BE2C (cell line): Measurements from ENCODE around the gene DUSP16.

ENCODE experiments used
- DNase-seq: peaks from one replicate; pipeline ENCODE4 v3.0.0-alpha.2; 2020
- H3K27me3 ChIP-seq: fragments of 250-450 bp; sonication (Bioruptor Pico); 2 replicates; pipeline ENCODE4 v1.5.1; 2020; ENCODE audit warnings: mild to moderate bottlenecking
- H3K36me3 ChIP-seq: fragments of 250-450 bp; sonication (Bioruptor Pico); 2 replicates; pipeline ENCODE4 v1.5.1; 2020; ENCODE audit warnings: mild to moderate bottlenecking
- H3K4me1 ChIP-seq: fragments of 250-450 bp; sonication (Bioruptor Pico); 2 replicates; pipeline ENCODE4 v1.5.1; 2020
- H3K4me3 ChIP-seq: 2 replicates; pipeline ENCODE4 v1.5.1; 2011; ENCODE audit warnings: low read depth, low read length
- H3K9me3 ChIP-seq: fragments of 250-450 bp; sonication (Bioruptor Pico); 2 replicates; pipeline ENCODE4 v1.5.1; 2020
- CTCF ChIP-seq: IDR thresholded peaks from 2 replicates; pipeline ENCODE4 v1.5.1; 2012; ENCODE audit warnings: mild to moderate bottlenecking, low read depth, low read length

DUSP16 gene

DNA sequence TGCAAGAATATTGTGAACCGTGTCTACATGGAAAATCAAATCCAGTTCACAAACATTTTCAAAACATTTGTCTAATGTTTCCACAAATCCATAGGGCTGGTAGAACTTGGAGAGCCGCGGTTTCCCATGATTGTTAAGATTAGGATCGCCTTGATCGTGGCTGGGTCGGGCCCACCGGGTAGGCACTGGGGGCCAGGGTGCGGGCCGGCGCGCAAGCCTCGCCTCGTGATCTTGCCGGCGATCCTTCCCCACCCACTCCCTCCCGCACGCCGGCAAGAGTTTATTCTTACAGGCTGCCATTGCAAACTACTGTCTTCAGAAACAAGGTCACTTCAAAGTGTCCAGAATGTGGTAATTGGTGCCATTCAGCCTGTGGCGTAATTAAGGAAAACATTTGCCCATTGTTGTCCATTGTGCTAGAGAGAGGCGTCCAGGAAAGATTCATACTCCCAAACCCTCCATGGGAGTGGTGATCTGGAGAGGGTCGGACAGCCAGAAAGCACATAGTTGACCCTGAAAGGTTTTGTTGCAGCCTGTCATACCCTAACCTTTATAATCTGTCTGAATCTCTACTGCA, 110.2 kb downstream of the DUSP16 start:
- peaks cover 3% of the 10 kb centered on the region; the same call in 1 of the 2 replicates for H3K4me1 ChIP-seq

DNA sequence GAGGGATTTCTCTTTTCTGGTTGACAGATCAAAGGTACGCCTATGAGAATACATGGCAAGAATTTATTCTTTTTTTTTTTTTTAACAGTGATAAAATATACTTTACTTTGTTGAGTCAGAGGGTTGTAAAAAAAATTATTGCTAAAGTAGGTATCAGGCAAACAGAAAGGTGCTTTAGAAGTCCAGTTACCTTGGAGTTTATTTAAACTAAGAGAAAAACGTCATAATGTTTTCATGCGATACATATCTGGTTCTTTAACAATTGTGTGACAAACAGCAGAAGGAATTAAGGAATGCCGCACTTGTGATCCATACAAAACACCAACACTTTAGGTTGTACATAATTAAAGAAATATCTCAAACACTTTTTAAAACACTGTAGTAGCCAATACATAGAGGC, 111.6 kb downstream of the DUSP16 start:
- Histone ChIP-seq H3K36me3 (no peaks in the 10 kb centered on the region), H3K4me3 (no peak overlapping the region), H3K4me1 (peaks cover 3% of the 10 kb centered on the region; the same call in 1 of the 2 replicates), H3K9me3 (no peaks in the 10 kb centered on the region), H3K27me3 (no peaks in the 10 kb centered on the region)
- DNase-seq: no peak
- no peak for TF ChIP-seq CTCF

More for the DNA sequence above, 110.2 kb downstream of the DUSP16 start:
- TF ChIP-seq CTCF: no peak
- H3K36me3 ChIP-seq: no peaks in the 10 kb centered on the region
- no peaks in the 10 kb centered on the region for H3K27me3 ChIP-seq
- no peaks in the 10 kb centered on the region for H3K9me3 ChIP-seq
- no peak overlapping the region for H3K4me3 ChIP-seq
- no peak for DNase-seq

DNA sequence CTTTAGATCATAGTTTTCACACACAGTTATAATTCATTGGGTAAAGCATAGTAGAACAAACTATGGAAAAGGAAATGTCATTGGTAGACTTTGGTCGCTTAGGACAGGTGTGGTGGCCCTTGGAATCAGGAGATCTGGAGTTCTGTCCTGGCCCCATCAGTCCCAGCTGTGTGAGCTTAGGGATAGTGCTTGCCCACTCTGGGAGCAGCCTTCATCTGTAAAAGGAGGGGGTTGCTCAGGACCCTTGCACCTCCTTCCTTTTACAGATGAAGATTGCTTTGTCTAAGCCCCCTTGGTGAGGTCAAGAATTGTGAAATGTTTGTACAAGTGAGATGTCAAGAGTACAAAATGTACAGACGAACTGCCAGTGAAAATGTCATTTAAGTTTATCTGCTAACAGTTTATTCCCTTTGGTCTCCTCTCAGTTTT, 112.6 kb downstream of the DUSP16 start:
- TF ChIP-seq CTCF: no peak

GRCh38 chr12:12449533-12450025, 113.1 kb downstream of the DUSP16 start:
- no peak for DNase-seq
- Histone ChIP-seq H3K4me3 (no peak overlapping the region), H3K9me3 (no peaks in the 10 kb centered on the region), H3K27me3 (no peaks in the 10 kb centered on the region), H3K36me3 (no peaks in the 10 kb centered on the region), H3K4me1 (peaks cover 3% of the 10 kb centered on the region; the same call in 1 of the 2 replicates)
- no peak for TF ChIP-seq CTCF

More for the DNA sequence above, 112.6 kb downstream of the DUSP16 start:
- Histone ChIP-seq H3K27me3 (no peaks in the 10 kb centered on the region), H3K4me3 (no peak overlapping the region), H3K36me3 (no peaks in the 10 kb centered on the region), H3K4me1 (peaks cover 3% of the 10 kb centered on the region; the same call in 1 of the 2 replicates), H3K9me3 (no peaks in the 10 kb centered on the region)
- DNase-seq: no peak

- H3K4me1 ChIP-seq: no peaks in the 10 kb centered on the region
- no peak overlapping the region for H3K4me3 ChIP-seq
- no peak for TF ChIP-seq CTCF
- no peaks in the 10 kb centered on the region for H3K27me3 ChIP-seq
- H3K9me3 ChIP-seq: no peaks in the 10 kb centered on the region
- H3K36me3 ChIP-seq: no peaks in the 10 kb centered on the region
- no peak for DNase-seq
These were observed 114.8 kb downstream of the DUSP16 start for GRCh38 chr12:12447837-12448236.

- H3K9me3 ChIP-seq: no peaks in the 10 kb centered on the region
- DNase-seq: no peak
- peaks cover 1% of the 10 kb centered on the region; the same call in 1 of the 2 replicates for H3K4me1 ChIP-seq
- no peak overlapping the region for H3K4me3 ChIP-seq
- H3K36me3 ChIP-seq: no peaks in the 10 kb centered on the region
- no peaks in the 10 kb centered on the region for H3K27me3 ChIP-seq
- TF ChIP-seq CTCF: no peak
These were observed 115.4 kb downstream of the DUSP16 start for GRCh38 chr12:12447236-12447635.
